AG10803 (cell line): ENCODE results near the gene DNAJC12.

Experiments used
- DNase-seq: peaks from one replicate; pipeline ENCODE4 v3.0.0; 2010; ENCODE audit warnings: low read depth
- H3K4me3 ChIP-seq: 2 replicates; pipeline ENCODE4 v1.5.1; 2011; ENCODE audit warnings: mild to moderate bottlenecking, low read length, control low read depth
- CTCF ChIP-seq: conservative IDR thresholded peaks from 2 replicates; pipeline ENCODE4 v1.5.1; 2011; ENCODE audit warnings: mild to moderate bottlenecking, low read length, control low read depth, inconsistent platforms

The DNAJC12 gene

DNA sequence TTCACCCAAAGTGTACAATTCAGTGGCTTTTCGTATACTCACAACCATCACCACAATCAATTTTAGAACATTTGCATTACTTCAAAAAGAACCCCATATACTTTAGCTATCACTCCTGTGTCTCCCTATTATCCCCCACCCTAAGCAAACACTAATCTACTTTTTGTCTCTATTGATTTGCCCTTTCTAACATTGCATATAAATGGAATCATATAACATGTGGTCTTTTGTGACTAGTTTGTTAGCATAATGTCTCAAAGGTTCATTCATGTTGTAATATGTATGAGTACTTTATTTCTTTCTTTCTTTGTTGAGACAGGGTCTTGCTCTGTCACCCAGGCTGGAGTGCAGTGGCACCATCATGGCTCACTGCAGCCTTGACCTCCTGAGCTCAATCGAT, 21.0 kb upstream of the DNAJC12 start:
- no peak overlapping the region for H3K4me3 ChIP-seq
- DNase-seq, result no peak
- no peak for TF ChIP-seq CTCF

DNA sequence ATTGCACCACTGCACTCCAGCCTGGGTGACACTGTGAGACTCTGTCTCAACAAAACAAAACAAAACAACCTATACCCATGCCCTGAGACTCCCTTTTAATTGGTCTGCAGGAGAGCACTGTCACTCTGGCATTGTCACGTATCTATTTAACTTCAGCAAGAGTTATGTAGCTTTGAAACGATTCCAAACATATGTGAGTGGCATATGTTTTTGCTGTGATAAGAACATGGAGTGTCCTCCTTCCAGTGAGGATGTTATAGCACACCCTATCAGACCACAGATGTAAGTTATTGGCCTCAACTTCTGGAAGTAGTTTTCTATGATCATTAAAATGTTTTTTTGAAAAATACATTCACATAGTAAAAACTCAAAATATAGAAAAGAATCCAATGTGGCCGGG, 15.5 kb upstream of the DNAJC12 start:
- no peak overlapping the region for H3K4me3 ChIP-seq
- no peak for TF ChIP-seq CTCF
- DNase-seq, result no peak

DNA sequence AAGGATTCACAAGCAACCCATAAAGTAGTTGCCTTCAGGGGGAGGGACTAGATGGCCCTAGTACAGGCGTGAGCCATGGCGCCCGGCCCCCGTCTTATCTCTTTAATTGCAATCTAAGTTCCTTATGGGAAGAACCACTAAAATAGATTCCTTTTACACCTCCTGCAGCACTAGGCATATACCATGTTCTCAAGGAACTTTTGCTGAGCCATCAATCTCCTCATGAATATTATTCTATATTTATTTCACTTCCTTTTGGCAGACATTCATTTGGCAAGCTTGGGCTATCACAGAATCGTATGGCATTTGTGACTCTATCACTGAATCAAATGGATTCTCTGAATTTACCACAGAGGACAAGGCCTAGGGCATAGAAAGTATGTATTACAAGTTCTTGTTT, 14.8 kb upstream of the DNAJC12 start:
- DNase-seq, result no peak
- no peak overlapping the region for H3K4me3 ChIP-seq

GRCh38 chr10:67851186-67851585, 13.2 kb upstream of the DNAJC12 start:
- DNase-seq, result no peak

More for the DNA sequence above, 14.8 kb upstream of the DNAJC12 start:
- no peak for TF ChIP-seq CTCF

DNA sequence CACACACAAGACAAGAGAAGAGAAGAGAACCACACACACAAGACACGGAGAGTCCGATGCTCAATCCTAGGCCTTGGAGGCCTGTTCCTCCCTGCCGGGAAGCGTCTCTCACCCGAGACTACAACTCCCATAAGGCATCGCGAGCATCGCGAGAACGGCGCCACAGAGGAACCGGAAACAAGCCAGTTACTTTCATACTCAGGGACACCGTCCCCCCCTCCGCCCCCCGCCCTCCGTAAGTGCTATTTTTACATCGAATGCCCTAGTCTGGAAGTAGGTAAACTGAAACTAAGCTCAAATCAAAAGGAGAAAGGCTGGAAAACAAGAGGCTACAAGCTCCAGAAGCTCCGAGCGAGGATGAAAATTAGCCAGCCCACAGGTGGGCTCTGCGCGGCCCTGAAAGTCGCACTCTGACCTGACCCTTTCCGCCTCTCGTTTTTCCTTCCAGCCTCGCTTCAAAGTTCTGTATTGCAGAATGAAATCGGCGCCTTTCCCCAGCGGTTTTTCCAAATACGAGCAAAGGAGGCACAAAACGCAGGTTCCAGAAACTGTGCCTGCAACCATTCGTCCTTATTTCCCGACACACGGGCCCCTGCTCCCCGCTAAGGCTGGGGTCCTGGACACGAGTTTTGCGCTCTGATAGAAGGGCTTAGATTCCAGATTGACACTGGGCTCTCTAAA, 11.5 kb upstream of the DNAJC12 start:
- no peak for TF ChIP-seq CTCF
- peak overlapping the region; percentile 92 for H3K4me3 ChIP-seq
- peak; percentile 93 for DNase-seq

More at GRCh38 chr10:67851186-67851585, 13.2 kb upstream of the DNAJC12 start:
- no peak for TF ChIP-seq CTCF
- no peak overlapping the region for H3K4me3 ChIP-seq

- H3K4me3 ChIP-seq, result no peak overlapping the region
- DNase-seq, result no peak
- TF ChIP-seq CTCF, result no peak
These were observed 5.3 kb upstream of the DNAJC12 start for GRCh38 chr10:67843284-67843683.

GRCh38 chr10:67841737-67842136, 3.7 kb upstream of the DNAJC12 start:
- no peak for DNase-seq
- H3K4me3 ChIP-seq, result no peak overlapping the region
- TF ChIP-seq CTCF, result no peak
